Naive thymus-derived CD8-positive, alpha-beta T cell (primary cell): ENCODE measurements around the gene LHX8. TPM values are rescaled to one million over a fixed set of nuclear protein-coding genes. Genes with fewer than 3 reads are reported as not detected.
"Not testable (repeated sequence)": the region's sequence is repeated elsewhere in the genome, so short reads cannot be mapped to it uniquely, and the experiment has no call there.

Experiments
- ATAC-seq, 2 donors: fragments of 150-1000 bp; cut with Tn5 transposase in 1 of 2; sonication (Bioruptor Pico), chemical (Tn5 transposase) in 1 of 2; 1 replicate in 1 of 2; 2 replicates in 1 of 2; pipeline ENCODE4 v1.10.0; 2021; ENCODE audit warnings: mild to moderate bottlenecking in 2 of 2, moderate library complexity in 2 of 2
- POLR2A ChIA-PET: fragments of 350-600 bp; sonication (Branson Sonifier 250); formaldehyde crosslinking; loops from one replicate; lab custom pipeline; 2021; ENCODE audit warnings: antibody characterized with exemption; lab: Charles Lee
- DNase-seq, 10 donors: peaks; one replicate each; pipeline versions ENCODE4 v3.0.0 to v3.0.0-alpha.2; 2020 to 2022
- H3K27ac Mint-ChIP-seq, 10 donors: one replicate each; pipeline ENCODE4 v1.8.0; 2020 to 2022; ENCODE audit warnings: mild to moderate bottlenecking in 10 of 10, mixed read lengths in 10 of 10, moderate library complexity in 4 of 10, inconsistent platforms in 1 of 10
- H3K27me3 Mint-ChIP-seq, 5 donors: one replicate each; pipeline ENCODE4 v1.8.0; 2021 to 2022; ENCODE audit warnings: mixed read lengths in 5 of 5
- H3K36me3 Mint-ChIP-seq, 3 donors: one replicate each; pipeline ENCODE4 v1.8.0; 2020 to 2022; ENCODE audit warnings: mixed read lengths in 3 of 3, mild to moderate bottlenecking in 2 of 3, inconsistent platforms in 1 of 3
- H3K4me1 Mint-ChIP-seq, 4 donors: one replicate each; pipeline ENCODE4 v1.8.0; 2021 to 2022; ENCODE audit warnings: mixed read lengths in 4 of 4
- H3K4me3 Mint-ChIP-seq, 10 donors: one replicate each; pipeline ENCODE4 v1.8.0; 2020 to 2022; ENCODE audit warnings: mild to moderate bottlenecking in 10 of 10, mixed read lengths in 10 of 10, moderate library complexity in 6 of 10, inconsistent platforms in 1 of 10
- H3K9me3 Mint-ChIP-seq, 9 donors: one replicate each; pipeline ENCODE4 v1.8.0; 2020 to 2022; ENCODE audit warnings: mixed read lengths in 9 of 9, mild to moderate bottlenecking in 3 of 9, inconsistent platforms in 1 of 9, moderate library complexity in 1 of 9
- polyA plus RNA-seq, 3 donors: library from polyadenylated mRNA; unstranded; fragments of 300-500 nt; fragmentation: Illumina TruSeq; gene quantifications; one replicate each; pipeline ENCODE4 v1.2.3, GENCODE V29; 2021
- total RNA-seq, 8 experiments: library from RNA in 2 of 8; stranded (reverse) in 2 of 8; gene quantifications; one replicate each; pipeline ENCODE4 v1.2.3 and lab custom pipeline; 2021 to 2026

LHX8 gene
- total RNA-seq, result not detected
- polyA plus RNA-seq, result not detected
- total RNA-seq (lab: John Stamatoyannopoulos, UW), result 0 to 0.06 (median 0) reads per million in 6 experiments

DNA sequence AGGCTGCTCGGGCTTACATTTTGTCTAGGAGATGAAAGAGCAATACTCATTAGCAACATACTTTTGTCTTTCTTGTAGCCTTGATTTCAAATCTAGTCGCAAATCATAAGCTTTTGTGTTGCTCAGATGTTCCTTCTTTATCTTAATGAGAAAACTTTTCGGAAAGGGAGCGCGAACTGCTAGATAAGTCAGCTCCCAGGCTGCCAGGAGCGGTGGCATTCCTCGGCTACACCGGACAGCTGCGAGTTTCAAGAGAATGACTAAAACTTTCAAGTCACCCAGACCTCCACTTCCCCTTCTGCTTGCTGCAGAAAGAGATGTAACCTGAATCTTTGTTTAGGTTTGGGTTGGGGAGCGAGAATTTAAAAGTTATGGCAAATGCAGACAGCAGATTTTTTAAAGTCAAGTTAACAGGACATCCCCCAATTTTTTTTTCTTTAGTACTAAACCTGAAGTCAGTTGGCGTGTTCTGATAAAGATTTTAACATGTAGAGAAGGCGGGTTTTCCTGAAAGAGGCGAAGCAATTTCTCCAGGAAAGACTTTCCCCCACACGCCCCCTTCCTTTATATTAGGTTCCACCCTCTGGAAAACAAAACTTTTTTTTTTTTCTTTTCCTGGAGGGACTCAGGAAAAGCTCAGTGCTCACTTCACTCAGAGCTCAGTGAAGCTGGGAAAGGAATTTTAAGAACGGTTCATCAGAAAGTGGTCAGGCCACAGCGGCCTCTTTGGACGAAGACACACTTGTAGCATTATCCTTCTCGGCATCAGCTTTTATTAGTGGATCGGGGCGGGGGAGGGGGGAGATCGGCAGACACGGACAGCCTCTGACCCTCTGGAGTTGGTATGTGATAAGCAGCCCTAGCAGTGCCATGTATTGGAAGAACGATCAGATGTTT lies at the start of gene LHX8:
TSS of gene LHX8 (plus strand) at position 639 of the 897 bp plus-strand sequence. CDS start 2,227 bp downstream, outside the sequence.
- ATAC-seq (no peak), DNase-seq (no peak)
- Mint-ChIP-seq H3K27me3 (peaks cover 50 to 91% (median 73%) of the 10 kb centered on the region in 5 donors), H3K4me1 (peaks cover 6 to 25% (median 20%) of the 10 kb centered on the region in 4 donors), H3K9me3 (peaks cover 0 to 18% (median 2%) of the 10 kb centered on the region in 9 donors), H3K4me3 (peak within 1 kb of the TSS in 9 of 10 donors; percentile 39 to 79 (median 65)), H3K36me3 (peaks cover 0 to 14% (median 10%) of the 10 kb centered on the region in 3 donors), H3K27ac (no peak within 1 kb of the TSS)
- POLR2A ChIA-PET, result no interaction called here

DNA sequence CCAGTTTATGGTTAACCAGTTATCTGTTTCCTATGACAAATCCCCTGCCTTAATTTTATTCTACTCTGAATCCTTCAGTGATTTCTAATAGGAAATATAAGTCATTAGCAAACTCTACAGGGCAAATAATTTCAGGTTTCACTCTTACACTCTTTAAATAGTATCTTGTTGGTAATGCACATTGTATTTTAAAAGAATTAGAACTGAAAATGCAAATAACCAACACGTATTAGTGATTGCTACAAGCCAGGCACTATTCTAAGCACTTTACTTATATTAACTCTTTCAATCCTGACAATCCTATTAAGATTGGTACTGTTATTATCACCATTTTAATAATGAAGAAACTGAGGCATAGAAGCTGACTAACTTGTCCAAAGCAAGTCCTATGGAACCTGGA lies 48.3 kb upstream of the LHX8 start:
- Mint-ChIP-seq H3K9me3 (peaks cover 0 to 6% (median 2%) of the 10 kb centered on the region in 9 donors), H3K4me3 (no peak overlapping the region), H3K27ac (no peak overlapping the region), H3K4me1 (no peaks in the 10 kb centered on the region), H3K27me3 (peaks cover 0 to 3% (median 0%) of the 10 kb centered on the region in 5 donors), H3K36me3 (peaks cover 0 to under 1% (median 0%) of the 10 kb centered on the region in 3 donors)
- DNase-seq, result no peak
- ATAC-seq, result no peak
- POLR2A ChIA-PET, result no interaction called here

DNA sequence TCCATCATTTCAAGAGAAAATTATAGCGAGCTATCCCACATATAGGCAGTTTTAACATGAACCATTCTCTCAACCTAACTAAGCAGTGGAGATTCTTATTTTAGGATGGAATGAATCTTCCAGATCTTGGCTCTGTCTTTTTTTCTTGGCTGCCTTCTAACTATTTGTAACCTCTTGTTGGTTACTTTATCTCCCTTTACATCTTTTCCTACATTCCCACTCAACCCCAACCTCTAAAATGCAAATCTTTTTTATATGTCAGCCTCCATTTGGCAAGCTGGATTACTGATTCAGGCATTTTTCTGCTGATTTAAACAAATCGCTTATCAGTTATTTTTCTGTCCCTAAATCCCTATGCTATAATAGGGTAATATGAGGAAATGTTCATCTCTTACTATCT lies 46.9 kb upstream of the LHX8 start:
- peaks cover 0 to 8% (median 0%) of the 10 kb centered on the region in 3 donors for H3K36me3 Mint-ChIP-seq
- H3K27ac Mint-ChIP-seq, result no peak overlapping the region
- H3K27me3 Mint-ChIP-seq, result peaks cover 0 to 3% (median 0%) of the 10 kb centered on the region in 5 donors
- H3K4me1 Mint-ChIP-seq, result no peaks in the 10 kb centered on the region
- DNase-seq (no peak), ATAC-seq (no peak)
- H3K9me3 Mint-ChIP-seq, result peaks cover 0 to 7% (median 0%) of the 10 kb centered on the region in 9 donors
- POLR2A ChIA-PET, result no interaction called here
- H3K4me3 Mint-ChIP-seq, result no peak overlapping the region

DNA sequence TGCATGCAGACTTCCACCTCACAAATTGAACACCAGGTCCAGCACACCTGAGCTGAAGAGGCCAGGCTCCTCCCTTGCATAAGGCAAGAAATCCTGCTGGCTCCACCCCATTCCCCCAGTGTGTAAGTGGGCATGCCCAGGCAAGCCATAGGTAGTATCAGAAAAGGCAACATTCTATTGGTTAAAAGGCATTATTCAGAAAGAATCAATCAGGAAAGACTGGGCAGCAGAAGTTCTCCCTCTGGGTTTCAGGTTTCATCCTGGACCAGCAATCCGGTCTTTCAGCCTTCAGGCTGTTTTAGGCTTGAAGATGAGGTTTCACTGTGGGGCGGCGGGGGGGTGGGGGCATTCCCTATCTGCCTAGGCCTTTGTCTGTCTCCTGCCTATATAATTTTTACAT lies 42.0 kb upstream of the LHX8 start:
- DNase-seq (no peak), ATAC-seq (no peak)
- H3K27me3 Mint-ChIP-seq, result peaks cover 0 to 3% (median 0%) of the 10 kb centered on the region in 5 donors
- H3K4me1 Mint-ChIP-seq, result no peaks in the 10 kb centered on the region
- POLR2A ChIA-PET, result no interaction called here
- H3K4me3 Mint-ChIP-seq, result no peak overlapping the region
- peaks cover 0 to 8% (median 0%) of the 10 kb centered on the region in 3 donors for H3K36me3 Mint-ChIP-seq
- no peak overlapping the region for H3K27ac Mint-ChIP-seq
- peaks cover 0 to 10% (median 2%) of the 10 kb centered on the region in 9 donors for H3K9me3 Mint-ChIP-seq

DNA sequence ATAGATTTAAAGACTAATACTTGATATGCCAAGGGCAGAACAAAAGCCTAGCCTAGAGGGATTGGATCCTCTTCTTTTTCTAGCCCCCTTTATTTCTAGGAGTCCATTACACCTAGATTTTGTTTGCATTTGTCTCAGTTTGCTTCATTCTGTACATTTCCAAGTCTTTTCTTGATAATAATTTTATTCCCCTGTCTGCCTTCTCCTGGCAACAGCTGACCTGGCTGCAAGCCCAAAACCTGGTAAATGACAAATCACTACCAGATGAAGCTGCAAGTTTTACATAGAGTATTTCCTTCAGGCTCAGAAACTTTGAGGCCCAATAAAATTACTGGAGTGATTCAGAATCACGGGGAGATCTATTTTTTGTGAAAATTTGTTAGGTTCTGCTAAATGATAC lies 36.5 kb upstream of the LHX8 start:
- no peak for DNase-seq

DNA sequence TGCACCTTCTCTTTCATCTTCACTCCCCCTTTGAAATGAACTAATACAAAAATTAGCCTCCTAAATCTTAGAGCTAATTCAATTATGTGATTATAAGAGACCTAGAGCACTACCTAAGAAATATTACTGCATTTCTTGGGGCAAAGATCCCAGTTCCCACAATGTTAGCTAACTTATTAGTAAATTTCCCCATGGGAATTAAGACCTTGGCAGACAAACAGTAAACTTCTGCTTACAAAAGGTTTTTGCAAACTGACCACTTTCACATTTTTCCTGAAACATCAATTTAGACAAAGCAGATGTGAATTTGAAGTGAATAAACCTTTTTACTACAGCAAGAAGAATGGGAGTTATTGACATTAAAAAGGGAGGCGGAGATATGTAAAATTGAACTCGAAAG lies 34.6 kb upstream of the LHX8 start:
- H3K27me3 Mint-ChIP-seq, result no peaks in the 10 kb centered on the region
- no peak for ATAC-seq
- POLR2A ChIA-PET, result no interaction called here
- H3K27ac Mint-ChIP-seq, result no peak overlapping the region
- H3K36me3 Mint-ChIP-seq, result no peaks in the 10 kb centered on the region
- no peak overlapping the region for H3K4me3 Mint-ChIP-seq
- H3K9me3 Mint-ChIP-seq, result peaks cover 0 to 6% (median 0%) of the 10 kb centered on the region in 9 donors
- H3K4me1 Mint-ChIP-seq, result no peaks in the 10 kb centered on the region
- DNase-seq, result no peak

More for the DNA sequence above, 36.5 kb upstream of the LHX8 start:
- ATAC-seq, result no peak
- Mint-ChIP-seq H3K27ac (no peak overlapping the region), H3K4me3 (no peak overlapping the region), H3K36me3 (no peaks in the 10 kb centered on the region), H3K9me3 (peaks cover 0 to 6% (median 0%) of the 10 kb centered on the region in 9 donors), H3K27me3 (no peaks in the 10 kb centered on the region), H3K4me1 (no peaks in the 10 kb centered on the region)
- POLR2A ChIA-PET, result no interaction called here

DNA sequence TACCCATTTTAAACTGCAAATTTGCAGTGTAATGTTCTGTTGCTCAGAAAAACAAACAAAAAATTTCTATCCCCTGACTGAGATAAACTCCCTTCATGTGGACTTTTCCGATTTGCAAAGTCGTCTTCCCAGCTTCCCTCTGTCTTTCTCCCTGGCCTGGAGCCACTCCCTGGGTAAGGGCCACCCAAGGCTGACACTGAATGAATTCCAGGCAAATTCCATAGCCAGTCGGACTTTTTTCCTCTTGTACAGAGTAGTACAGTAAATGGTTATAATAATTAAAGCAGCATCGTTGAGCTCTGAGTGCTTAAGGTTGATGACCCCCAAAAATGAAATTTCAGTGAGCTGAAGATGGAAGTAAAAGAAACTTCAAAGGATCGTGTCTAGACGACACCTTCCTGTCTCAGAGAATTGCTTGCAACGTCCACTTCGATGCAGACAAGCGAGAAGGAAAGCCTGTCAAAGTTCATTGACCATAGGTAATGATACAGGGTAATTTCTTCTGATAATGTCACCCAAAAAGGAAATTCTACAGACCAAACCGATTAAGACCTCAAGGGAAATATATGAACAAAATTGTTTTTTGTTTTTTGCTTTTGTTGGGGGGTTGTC lies 33.6 kb upstream of the LHX8 start:
- ATAC-seq (no peak), DNase-seq (no peak)
- no peak overlapping the region for H3K27ac Mint-ChIP-seq
- H3K9me3 Mint-ChIP-seq, result peaks cover 0 to 3% (median 0%) of the 10 kb centered on the region in 9 donors
- H3K4me1 Mint-ChIP-seq, result no peaks in the 10 kb centered on the region
- no peaks in the 10 kb centered on the region for H3K27me3 Mint-ChIP-seq
- H3K4me3 Mint-ChIP-seq, result no peak overlapping the region
- POLR2A ChIA-PET, result no interaction called here
- H3K36me3 Mint-ChIP-seq, result no peaks in the 10 kb centered on the region

DNA sequence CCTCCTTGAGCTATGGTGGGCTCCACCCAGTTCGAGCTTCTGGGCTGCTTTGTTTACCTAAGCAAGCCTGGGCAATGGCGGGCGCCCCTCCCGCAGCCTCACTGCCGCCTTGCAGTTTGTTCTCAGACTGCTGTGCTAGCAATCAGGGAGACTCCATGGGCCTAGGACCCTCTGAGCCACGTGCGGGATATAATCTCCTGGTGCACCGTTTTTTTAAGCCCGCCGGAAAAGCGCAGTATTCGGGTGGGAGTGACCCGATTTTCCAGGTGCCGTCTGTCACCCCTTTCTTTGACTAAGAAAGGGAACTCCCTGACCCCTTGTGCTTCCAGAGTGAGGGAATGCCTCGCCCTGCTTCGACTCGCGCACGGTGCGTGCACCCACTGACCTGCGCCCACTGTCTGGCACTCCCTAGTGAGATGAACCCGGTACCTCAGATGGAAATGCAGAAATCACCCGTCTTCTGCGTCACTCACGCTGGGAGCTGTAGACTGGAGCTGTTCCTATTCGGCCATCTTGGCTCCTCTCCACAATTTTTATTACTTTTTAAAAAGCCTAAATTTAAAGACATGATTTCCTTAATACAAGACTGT lies 21.7 kb upstream of the LHX8 start:
- H3K27me3 Mint-ChIP-seq, H3K36me3 Mint-ChIP-seq, POLR2A ChIA-PET, ATAC-seq, H3K4me1 Mint-ChIP-seq, DNase-seq, H3K9me3 Mint-ChIP-seq, H3K27ac Mint-ChIP-seq, H3K4me3 Mint-ChIP-seq: not testable (repeated sequence)

DNA sequence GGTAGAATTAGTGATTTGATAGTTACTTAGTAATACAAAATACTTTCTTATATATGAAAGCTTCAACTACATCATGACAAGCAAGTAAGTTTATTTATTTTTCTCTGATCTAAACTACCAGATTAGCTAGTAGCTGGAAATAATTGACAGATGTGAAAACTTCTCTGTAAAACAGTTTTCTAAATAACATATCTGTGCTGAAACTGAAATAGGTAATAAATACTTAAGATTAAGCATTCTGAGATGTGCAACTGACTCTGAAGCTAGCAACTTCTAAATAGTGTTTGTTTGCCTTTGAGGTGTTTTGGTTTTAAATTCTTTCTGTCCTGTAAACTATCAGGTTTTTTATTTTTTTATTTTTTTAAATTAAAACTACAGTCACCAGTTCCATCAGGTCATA lies 18.5 kb upstream of the LHX8 start:
- peaks cover 0 to 4% (median 0%) of the 10 kb centered on the region in 9 donors for H3K9me3 Mint-ChIP-seq
- no peak for ATAC-seq
- H3K36me3 Mint-ChIP-seq, result peaks cover 0 to 4% (median 0%) of the 10 kb centered on the region in 3 donors
- no peak overlapping the region for H3K27ac Mint-ChIP-seq
- no peak for DNase-seq
- POLR2A ChIA-PET, result no interaction called here
- H3K27me3 Mint-ChIP-seq, result peaks cover 0 to 7% (median 2%) of the 10 kb centered on the region in 5 donors
- no peaks in the 10 kb centered on the region for H3K4me1 Mint-ChIP-seq
- no peak overlapping the region for H3K4me3 Mint-ChIP-seq

DNA sequence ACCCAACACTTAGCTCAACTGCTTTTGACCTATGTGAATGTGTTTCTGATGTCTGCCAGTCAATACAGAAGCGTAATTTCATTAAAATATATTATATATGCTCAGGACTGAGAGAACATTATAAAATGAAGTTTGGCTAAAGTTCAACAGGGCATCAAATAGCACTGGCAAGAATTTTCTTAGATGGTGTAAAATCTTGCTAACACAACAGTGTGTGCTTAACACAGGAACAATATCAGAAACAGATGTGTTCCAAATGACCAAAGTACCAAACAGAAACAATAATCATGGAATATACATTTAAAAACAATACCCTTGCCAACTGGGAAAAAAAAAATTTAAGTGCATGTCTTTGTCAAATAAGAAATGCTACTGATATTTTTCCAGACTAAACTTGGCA lies 10.4 kb upstream of the LHX8 start:
- peaks cover 30 to 41% (median 35%) of the 10 kb centered on the region in 5 donors for H3K27me3 Mint-ChIP-seq
- no peak for ATAC-seq
- no peak overlapping the region for H3K27ac Mint-ChIP-seq
- H3K9me3 Mint-ChIP-seq, result peaks cover 0 to 10% (median 6%) of the 10 kb centered on the region in 9 donors
- POLR2A ChIA-PET, result no interaction called here
- H3K36me3 Mint-ChIP-seq, result peaks cover 0 to 6% (median 0%) of the 10 kb centered on the region in 3 donors
- H3K4me1 Mint-ChIP-seq, result peaks cover 0 to 2% (median under 1%) of the 10 kb centered on the region in 4 donors
- no peak overlapping the region for H3K4me3 Mint-ChIP-seq
- no peak for DNase-seq

DNA sequence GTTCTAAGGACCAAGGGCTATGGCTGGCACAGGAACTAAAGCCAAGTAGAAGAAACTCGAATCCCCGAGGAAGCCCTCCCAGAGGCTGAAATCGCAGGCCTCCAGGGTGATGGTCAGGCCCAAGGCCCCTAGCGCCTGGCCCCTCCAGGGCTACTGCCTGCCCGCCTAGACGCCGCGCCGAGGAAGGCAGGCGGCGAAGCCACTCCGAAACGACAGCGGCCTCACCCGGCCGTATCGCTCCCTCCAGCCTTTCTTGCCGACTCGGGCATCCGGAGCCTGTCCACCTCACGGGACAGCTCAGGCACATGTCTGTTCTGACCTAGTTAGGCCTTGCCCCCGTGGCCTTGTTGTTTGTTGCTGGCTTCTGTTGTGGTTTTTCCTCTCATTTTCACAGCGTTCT lies 9.7 kb upstream of the LHX8 start:
- H3K4me3 Mint-ChIP-seq, result no peak overlapping the region

DNA sequence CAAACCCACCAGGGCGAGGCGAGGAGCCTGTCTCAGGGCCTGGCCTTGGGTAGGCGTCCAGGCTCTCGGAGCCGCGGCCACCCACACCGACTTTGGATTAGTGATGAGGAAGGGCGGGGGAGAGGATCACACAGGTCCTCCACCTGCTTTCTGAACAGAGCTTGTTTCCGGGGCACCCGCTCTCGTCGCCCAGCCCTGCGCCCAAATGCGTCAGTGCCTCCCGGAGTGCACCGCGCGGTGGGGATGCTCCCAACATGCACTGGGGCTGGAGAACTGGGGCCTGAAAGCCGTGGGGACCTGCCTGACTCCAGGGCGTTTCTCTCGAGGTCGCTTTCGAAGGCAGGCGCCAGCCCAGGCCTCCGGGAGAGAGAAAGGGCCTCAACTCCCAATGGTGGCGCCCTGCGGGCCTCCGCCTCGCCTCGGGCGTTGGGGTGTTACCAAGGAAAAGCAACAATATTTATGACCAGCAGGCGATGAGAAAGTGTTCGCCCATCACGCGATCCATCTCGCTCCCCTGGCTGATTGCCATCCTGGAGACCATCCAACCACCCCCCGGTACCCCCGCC lies 8.9 kb upstream of the LHX8 start:
- H3K4me1 Mint-ChIP-seq, result peaks cover 0 to 2% (median under 1%) of the 10 kb centered on the region in 4 donors
- DNase-seq, result no peak
- POLR2A ChIA-PET, result no interaction called here
- no peak overlapping the region for H3K27ac Mint-ChIP-seq
- peaks cover 29 to 54% (median 41%) of the 10 kb centered on the region in 5 donors for H3K27me3 Mint-ChIP-seq
- no peak for ATAC-seq
- peaks cover 0 to 15% (median 6%) of the 10 kb centered on the region in 9 donors for H3K9me3 Mint-ChIP-seq
- H3K36me3 Mint-ChIP-seq, result peaks cover 0 to 6% (median 4%) of the 10 kb centered on the region in 3 donors
- H3K4me3 Mint-ChIP-seq, result peak overlapping the region in 1 of 10 donors; percentile 30

More for the DNA sequence above, 9.7 kb upstream of the LHX8 start:
- ATAC-seq (no peak), DNase-seq (no peak)
- H3K36me3 Mint-ChIP-seq, result peaks cover 0 to 6% (median 4%) of the 10 kb centered on the region in 3 donors
- peak overlapping the region in 1 of 10 donors; percentile 67 for H3K27ac Mint-ChIP-seq
- peaks cover 0 to 2% (median under 1%) of the 10 kb centered on the region in 4 donors for H3K4me1 Mint-ChIP-seq
- H3K27me3 Mint-ChIP-seq, result peaks cover 31 to 49% (median 40%) of the 10 kb centered on the region in 5 donors
- POLR2A ChIA-PET, result no interaction called here
- H3K9me3 Mint-ChIP-seq, result peaks cover 0 to 12% (median 6%) of the 10 kb centered on the region in 9 donors
